DND-41 (cell line): ENCODE results near the gene BRCA1.
"Not testable (repeated sequence)": the region's sequence is repeated elsewhere in the genome, so short reads cannot be mapped to it uniquely, and the experiment has no call there.

Experiments used
- ATAC-seq: fragments of 200-7000 bp; cut with Tn5 transposase; 3 replicates; pipeline ENCODE4 v1.9.1; 2021; ENCODE audit warnings: low read depth; ENCODE audit not compliant: insufficient read depth
- DNase-seq: peaks from one replicate; pipeline ENCODE4 v3.0.0-alpha.2; 2020
- H2AFZ ChIP-seq: 2 replicates; pipeline ENCODE4 v1.6.0; 2012; ENCODE audit warnings: low read depth, low read length
- H3K27ac ChIP-seq: 2 replicates; pipeline ENCODE4 v1.5.1; 2012; ENCODE audit warnings: low read length, inconsistent platforms
- H3K27me3 ChIP-seq: fragments of 200-600 bp; sonication (generic); 2 replicates; pipeline ENCODE4 v1.6.0; 2012; ENCODE audit warnings: low read length, mild to moderate bottlenecking, inconsistent platforms; ENCODE audit not compliant: insufficient read depth, poor library complexity
- H3K36me3 ChIP-seq: 2 replicates; pipeline ENCODE4 v1.5.1; 2012; ENCODE audit warnings: low read length, inconsistent platforms; ENCODE audit not compliant: insufficient read depth
- H3K4me1 ChIP-seq: 2 replicates; pipeline ENCODE4 v1.5.1; 2012; ENCODE audit warnings: mild to moderate bottlenecking, low read length; ENCODE audit not compliant: insufficient read depth
- H3K4me2 ChIP-seq: 2 replicates; pipeline ENCODE4 v1.6.0; 2012; ENCODE audit warnings: mild to moderate bottlenecking, moderate library complexity, low read length, inconsistent platforms; ENCODE audit not compliant: insufficient read depth
- H3K4me3 ChIP-seq, 2 experiments: fragments of 200-600 bp in 1 of 2; shearing (Covaris generic) in 1 of 2; 2 replicates each; pipeline ENCODE4 v1.5.1; 2012 to 2016; ENCODE audit warnings: inconsistent platforms in 2 of 2, low read length in 2 of 2, mild to moderate bottlenecking in 2 of 2, low read depth in 1 of 2, moderate library complexity in 1 of 2
- H3K79me2 ChIP-seq: 2 replicates; pipeline ENCODE4 v1.6.0; 2012; ENCODE audit warnings: low read length, inconsistent platforms; ENCODE audit not compliant: insufficient read depth
- H3K9ac ChIP-seq: 2 replicates; pipeline ENCODE4 v1.6.0; 2012; ENCODE audit warnings: low read depth, mild to moderate bottlenecking, inconsistent platforms, low read length, moderate library complexity
- H3K9me3 ChIP-seq: 2 replicates; pipeline ENCODE4 v1.5.1; 2012; ENCODE audit warnings: low read length, moderate library complexity, mild to moderate bottlenecking, inconsistent platforms; ENCODE audit not compliant: insufficient read depth, severe bottlenecking
- H4K20me1 ChIP-seq: 2 replicates; pipeline ENCODE4 v1.6.0; 2012; ENCODE audit warnings: low read length; ENCODE audit not compliant: insufficient read depth
- CTCF ChIP-seq: IDR thresholded peaks from 2 replicates; pipeline ENCODE4 v1.5.1; 2012; ENCODE audit warnings: borderline replicate concordance, low read length, moderate library complexity, mild to moderate bottlenecking; ENCODE audit not compliant: poor library complexity, severe bottlenecking; ENCODE audit errors: extremely low read depth
- EZH2 ChIP-seq: IDR thresholded peaks from 3 replicates; pipeline ENCODE4 v1.6.1; 2012; ENCODE audit warnings: borderline replicate concordance, low read depth, mild to moderate bottlenecking, moderate library complexity, low read length, inconsistent platforms; ENCODE audit not compliant: severe bottlenecking

BRCA1 gene

GRCh38 chr17:43155666-43156065 is 30.5 kb upstream of the BRCA1 start:
- Histone ChIP-seq H2AFZ (no peak overlapping the region), H3K9me3 (no peaks in the 10 kb centered on the region), H3K36me3 (peaks cover 4% of the 10 kb centered on the region; the same call in 1 of the 2 replicates), H3K27ac (no peak overlapping the region), H3K4me1 (no peaks in the 10 kb centered on the region), H3K27me3 (no peaks in the 10 kb centered on the region), H3K9ac (no peak overlapping the region), H3K79me2 (no peaks in the 10 kb centered on the region), H3K4me3 (no peak overlapping the region), H3K4me2 (no peak overlapping the region), H4K20me1 (no peaks in the 10 kb centered on the region)
- ATAC-seq, result no peak
- TF ChIP-seq CTCF (no peak), EZH2 (no peak)
- no peak for DNase-seq

GRCh38 chr17:43153197-43153835 is 28.2 kb upstream of the BRCA1 start:
- H3K9me3 ChIP-seq, H4K20me1 ChIP-seq, H2AFZ ChIP-seq, DNase-seq, H3K4me2 ChIP-seq, H3K4me1 ChIP-seq, H3K4me3 ChIP-seq, H3K9ac ChIP-seq, H3K27ac ChIP-seq, H3K79me2 ChIP-seq, H3K27me3 ChIP-seq, H3K36me3 ChIP-seq, ATAC-seq: not testable (repeated sequence)

- ATAC-seq, result no peak
- Histone ChIP-seq H3K27ac (no peak overlapping the region), H4K20me1 (no peaks in the 10 kb centered on the region), H3K9ac (no peak overlapping the region), H3K4me3 (no peak overlapping the region), H3K4me2 (no peak overlapping the region), H3K4me1 (no peaks in the 10 kb centered on the region), H3K79me2 (no peaks in the 10 kb centered on the region), H3K9me3 (no peaks in the 10 kb centered on the region), H3K27me3 (no peaks in the 10 kb centered on the region), H3K36me3 (peaks cover 4% of the 10 kb centered on the region; the same call in 1 of the 2 replicates), H2AFZ (no peak overlapping the region)
- TF ChIP-seq CTCF (no peak), EZH2 (no peak)
- DNase-seq, result no peak
Observed at GRCh38 chr17:43151880-43152456, 26.8 kb upstream of the BRCA1 start.

- Histone ChIP-seq H3K27ac (no peak overlapping the region), H3K4me2 (no peak overlapping the region), H4K20me1 (no peaks in the 10 kb centered on the region)
Observed at GRCh38 chr17:43146649-43147048, 21.5 kb upstream of the BRCA1 start.

More at GRCh38 chr17:43146649-43147048, 21.5 kb upstream of the BRCA1 start:
- H3K79me2 ChIP-seq, result no peaks in the 10 kb centered on the region
- TF ChIP-seq EZH2 (no peak), CTCF (no peak)
- no peaks in the 10 kb centered on the region for H3K9me3 ChIP-seq
- no peaks in the 10 kb centered on the region; the same call in 1 of the 2 replicates for H3K36me3 ChIP-seq
- no peak for DNase-seq
- H3K9ac ChIP-seq, result no peak overlapping the region
- no peaks in the 10 kb centered on the region for H3K27me3 ChIP-seq
- no peak overlapping the region for H3K4me3 ChIP-seq
- no peaks in the 10 kb centered on the region for H3K4me1 ChIP-seq
- H2AFZ ChIP-seq, result no peak overlapping the region
- ATAC-seq, result no peak
